ENCODE data around the gene COPS7B.

COPS7B gene

DNA sequence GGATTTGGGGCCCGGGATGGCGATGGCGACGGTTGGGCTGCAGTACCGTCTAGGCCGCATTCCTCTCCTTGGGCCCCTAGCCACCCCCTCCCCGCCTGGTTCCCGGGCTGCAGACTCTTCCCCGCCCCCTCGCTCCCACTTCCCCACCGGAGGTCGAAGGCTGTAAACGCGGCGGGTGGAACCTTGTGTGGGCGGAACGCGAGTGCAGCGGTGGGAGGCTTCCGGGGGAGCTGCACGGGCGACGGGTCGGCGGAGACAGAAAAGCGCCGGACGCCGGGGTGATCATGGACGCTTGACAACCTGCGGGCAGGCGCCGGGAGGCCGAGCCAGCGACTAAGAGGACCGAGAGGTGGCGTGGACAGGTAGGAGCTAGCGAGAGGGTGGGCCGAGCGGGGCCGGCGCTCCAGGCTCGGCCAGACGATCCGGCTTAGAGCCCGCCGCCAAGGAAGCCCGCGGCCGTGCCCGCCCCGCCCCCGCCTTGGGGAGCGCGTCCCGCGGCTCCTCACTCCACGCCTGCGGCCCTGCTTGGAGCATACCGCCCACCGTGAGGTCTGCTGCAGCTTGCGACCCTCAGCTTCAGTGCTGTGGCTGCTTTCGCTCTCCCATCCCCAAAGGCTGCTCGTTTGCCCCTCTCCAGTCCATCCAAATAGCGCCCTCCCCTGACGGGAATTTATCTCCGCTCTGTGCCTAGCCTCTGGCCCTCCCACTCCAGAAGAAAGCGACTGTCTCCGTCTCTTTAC lies at the start of gene COPS7B (continued):
- TF ChIP-seq ZNF677 (tag by site-specific recombination; IDR thresholded peaks at IDR 0.05) (0 out of 2 replicates have a peak, but pooled peaks have one; percentile 44), ZNF214 (tag by site-specific recombination; IDR thresholded peaks at IDR 0.05; ENCODE audit: borderline replicate concordance) (no peak), KLF10 (tag by site-specific recombination; IDR thresholded peaks at IDR 0.05) (peak; percentile 42; the same call in 1 of the 2 replicates), ZNF510 (tag by site-specific recombination; IDR thresholded peaks at IDR 0.05; ENCODE audit: insufficient replicate concordance) (no peak), ZSCAN30 (tag by site-specific recombination; IDR thresholded peaks at IDR 0.05) (peak; percentile 92), ZXDB (tag by site-specific recombination; IDR thresholded peaks at IDR 0.05) (peak; percentile 98), ZFP41 (tag by site-specific recombination; IDR thresholded peaks at IDR 0.05; ENCODE audit: borderline replicate concordance) (0 out of 2 replicates have a peak, but pooled peaks have one; percentile 71), ZNF529 (tag by site-specific recombination; IDR thresholded peaks at IDR 0.05; ENCODE audit: insufficient replicate concordance) (no peak), ZNF2 (tag by site-specific recombination; IDR thresholded peaks at IDR 0.05) (peak; percentile 83; the same call in 1 of the 2 replicates), SP7 (tag by site-specific recombination; IDR thresholded peaks at IDR 0.05) (peak; percentile 89), ZNF335 (tag by site-specific recombination; conservative IDR thresholded peaks at IDR 0.05) (peak; percentile 84), ZNF184 (tag by site-specific recombination; IDR thresholded peaks at IDR 0.05) (0 out of 2 replicates have a peak, but pooled peaks have one; percentile 10), ZNF274 (IDR thresholded peaks at IDR 0.05; ENCODE audit: low read length) (no peak), ZNF274 (tag by site-specific recombination; IDR thresholded peaks at IDR 0.05; ENCODE audit: borderline replicate concordance) (no peak), ZNF16 (tag by site-specific recombination; IDR thresholded peaks at IDR 0.05; ENCODE audit: low read depth) (no peak), ZNF654 (tag by site-specific recombination; IDR thresholded peaks at IDR 0.05; ENCODE audit: low read depth) (peak; percentile 44)
- TF ChIP-seq, protein P1, sequence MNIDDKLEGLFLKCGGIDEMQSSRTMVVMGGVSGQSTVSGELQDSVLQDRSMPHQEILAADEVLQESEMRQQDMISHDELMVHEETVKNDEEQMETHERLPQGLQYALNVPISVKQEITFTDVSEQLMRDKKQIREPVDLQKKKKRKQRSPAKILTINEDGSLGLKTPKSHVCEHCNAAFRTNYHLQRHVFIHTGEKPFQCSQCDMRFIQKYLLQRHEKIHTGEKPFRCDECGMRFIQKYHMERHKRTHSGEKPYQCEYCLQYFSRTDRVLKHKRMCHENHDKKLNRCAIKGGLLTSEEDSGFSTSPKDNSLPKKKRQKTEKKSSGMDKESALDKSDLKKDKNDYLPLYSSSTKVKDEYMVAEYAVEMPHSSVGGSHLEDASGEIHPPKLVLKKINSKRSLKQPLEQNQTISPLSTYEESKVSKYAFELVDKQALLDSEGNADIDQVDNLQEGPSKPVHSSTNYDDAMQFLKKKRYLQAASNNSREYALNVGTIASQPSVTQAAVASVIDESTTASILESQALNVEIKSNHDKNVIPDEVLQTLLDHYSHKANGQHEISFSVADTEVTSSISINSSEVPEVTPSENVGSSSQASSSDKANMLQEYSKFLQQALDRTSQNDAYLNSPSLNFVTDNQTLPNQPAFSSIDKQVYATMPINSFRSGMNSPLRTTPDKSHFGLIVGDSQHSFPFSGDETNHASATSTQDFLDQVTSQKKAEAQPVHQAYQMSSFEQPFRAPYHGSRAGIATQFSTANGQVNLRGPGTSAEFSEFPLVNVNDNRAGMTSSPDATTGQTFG (tag by site-specific recombination; IDR thresholded peaks at IDR 0.05; ENCODE audit: borderline replicate concordance): peak; percentile 96
- TF ChIP-seq, protein P2, sequence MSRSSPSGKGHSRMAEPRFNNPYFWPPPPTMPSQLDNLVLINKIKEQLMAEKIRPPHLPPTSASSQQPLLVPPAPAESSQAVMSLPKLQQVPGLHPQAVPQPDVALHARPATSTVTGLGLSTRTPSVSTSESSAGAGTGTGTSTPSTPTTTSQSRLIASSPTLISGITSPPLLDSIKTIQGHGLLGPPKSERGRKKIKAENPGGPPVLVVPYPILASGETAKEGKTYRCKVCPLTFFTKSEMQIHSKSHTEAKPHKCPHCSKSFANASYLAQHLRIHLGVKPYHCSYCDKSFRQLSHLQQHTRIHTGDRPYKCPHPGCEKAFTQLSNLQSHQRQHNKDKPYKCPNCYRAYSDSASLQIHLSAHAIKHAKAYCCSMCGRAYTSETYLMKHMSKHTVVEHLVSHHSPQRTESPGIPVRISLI (tag by site-specific recombination; IDR thresholded peaks at IDR 0.05): no peak
- TF ChIP-seq, protein P3, sequence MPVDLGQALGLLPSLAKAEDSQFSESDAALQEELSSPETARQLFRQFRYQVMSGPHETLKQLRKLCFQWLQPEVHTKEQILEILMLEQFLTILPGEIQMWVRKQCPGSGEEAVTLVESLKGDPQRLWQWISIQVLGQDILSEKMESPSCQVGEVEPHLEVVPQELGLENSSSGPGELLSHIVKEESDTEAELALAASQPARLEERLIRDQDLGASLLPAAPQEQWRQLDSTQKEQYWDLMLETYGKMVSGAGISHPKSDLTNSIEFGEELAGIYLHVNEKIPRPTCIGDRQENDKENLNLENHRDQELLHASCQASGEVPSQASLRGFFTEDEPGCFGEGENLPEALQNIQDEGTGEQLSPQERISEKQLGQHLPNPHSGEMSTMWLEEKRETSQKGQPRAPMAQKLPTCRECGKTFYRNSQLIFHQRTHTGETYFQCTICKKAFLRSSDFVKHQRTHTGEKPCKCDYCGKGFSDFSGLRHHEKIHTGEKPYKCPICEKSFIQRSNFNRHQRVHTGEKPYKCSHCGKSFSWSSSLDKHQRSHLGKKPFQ (tag by site-specific recombination; IDR thresholded peaks at IDR 0.05): peak; percentile 62
- TF ChIP-seq, protein P4, sequence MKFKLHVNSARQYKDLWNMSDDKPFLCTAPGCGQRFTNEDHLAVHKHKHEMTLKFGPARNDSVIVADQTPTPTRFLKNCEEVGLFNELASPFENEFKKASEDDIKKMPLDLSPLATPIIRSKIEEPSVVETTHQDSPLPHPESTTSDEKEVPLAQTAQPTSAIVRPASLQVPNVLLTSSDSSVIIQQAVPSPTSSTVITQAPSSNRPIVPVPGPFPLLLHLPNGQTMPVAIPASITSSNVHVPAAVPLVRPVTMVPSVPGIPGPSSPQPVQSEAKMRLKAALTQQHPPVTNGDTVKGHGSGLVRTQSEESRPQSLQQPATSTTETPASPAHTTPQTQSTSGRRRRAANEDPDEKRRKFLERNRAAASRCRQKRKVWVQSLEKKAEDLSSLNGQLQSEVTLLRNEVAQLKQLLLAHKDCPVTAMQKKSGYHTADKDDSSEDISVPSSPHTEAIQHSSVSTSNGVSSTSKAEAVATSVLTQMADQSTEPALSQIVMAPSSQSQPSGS (tag by site-specific recombination; IDR thresholded peaks at IDR 0.05; ENCODE audit: low read depth): no peak
- TF ChIP-seq, protein P5, sequence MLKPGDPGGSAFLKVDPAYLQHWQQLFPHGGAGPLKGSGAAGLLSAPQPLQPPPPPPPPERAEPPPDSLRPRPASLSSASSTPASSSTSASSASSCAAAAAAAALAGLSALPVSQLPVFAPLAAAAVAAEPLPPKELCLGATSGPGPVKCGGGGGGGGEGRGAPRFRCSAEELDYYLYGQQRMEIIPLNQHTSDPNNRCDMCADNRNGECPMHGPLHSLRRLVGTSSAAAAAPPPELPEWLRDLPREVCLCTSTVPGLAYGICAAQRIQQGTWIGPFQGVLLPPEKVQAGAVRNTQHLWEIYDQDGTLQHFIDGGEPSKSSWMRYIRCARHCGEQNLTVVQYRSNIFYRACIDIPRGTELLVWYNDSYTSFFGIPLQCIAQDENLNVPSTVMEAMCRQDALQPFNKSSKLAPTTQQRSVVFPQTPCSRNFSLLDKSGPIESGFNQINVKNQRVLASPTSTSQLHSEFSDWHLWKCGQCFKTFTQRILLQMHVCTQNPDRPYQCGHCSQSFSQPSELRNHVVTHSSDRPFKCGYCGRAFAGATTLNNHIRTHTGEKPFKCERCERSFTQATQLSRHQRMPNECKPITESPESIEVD (tag by site-specific recombination; IDR thresholded peaks at IDR 0.05): no peak
- TF ChIP-seq, protein P6, sequence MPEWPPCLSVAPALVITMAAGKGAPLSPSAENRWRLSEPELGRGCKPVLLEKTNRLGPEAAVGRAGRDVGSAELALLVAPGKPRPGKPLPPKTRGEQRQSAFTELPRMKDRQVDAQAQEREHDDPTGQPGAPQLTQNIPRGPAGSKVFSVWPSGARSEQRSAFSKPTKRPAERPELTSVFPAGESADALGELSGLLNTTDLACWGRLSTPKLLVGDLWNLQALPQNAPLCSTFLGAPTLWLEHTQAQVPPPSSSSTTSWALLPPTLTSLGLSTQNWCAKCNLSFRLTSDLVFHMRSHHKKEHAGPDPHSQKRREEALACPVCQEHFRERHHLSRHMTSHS (tag by site-specific recombination; IDR thresholded peaks at IDR 0.05): peak; percentile 60; the same call in 1 of the 2 replicates
- TF ChIP-seq, protein P7, sequence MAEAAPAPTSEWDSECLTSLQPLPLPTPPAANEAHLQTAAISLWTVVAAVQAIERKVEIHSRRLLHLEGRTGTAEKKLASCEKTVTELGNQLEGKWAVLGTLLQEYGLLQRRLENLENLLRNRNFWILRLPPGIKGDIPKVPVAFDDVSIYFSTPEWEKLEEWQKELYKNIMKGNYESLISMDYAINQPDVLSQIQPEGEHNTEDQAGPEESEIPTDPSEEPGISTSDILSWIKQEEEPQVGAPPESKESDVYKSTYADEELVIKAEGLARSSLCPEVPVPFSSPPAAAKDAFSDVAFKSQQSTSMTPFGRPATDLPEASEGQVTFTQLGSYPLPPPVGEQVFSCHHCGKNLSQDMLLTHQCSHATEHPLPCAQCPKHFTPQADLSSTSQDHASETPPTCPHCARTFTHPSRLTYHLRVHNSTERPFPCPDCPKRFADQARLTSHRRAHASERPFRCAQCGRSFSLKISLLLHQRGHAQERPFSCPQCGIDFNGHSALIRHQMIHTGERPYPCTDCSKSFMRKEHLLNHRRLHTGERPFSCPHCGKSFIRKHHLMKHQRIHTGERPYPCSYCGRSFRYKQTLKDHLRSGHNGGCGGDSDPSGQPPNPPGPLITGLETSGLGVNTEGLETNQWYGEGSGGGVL (tag by site-specific recombination; IDR thresholded peaks at IDR 0.05): peak; percentile 58; the same call in 1 of the 2 replicates
- TF ChIP-seq, protein P8, sequence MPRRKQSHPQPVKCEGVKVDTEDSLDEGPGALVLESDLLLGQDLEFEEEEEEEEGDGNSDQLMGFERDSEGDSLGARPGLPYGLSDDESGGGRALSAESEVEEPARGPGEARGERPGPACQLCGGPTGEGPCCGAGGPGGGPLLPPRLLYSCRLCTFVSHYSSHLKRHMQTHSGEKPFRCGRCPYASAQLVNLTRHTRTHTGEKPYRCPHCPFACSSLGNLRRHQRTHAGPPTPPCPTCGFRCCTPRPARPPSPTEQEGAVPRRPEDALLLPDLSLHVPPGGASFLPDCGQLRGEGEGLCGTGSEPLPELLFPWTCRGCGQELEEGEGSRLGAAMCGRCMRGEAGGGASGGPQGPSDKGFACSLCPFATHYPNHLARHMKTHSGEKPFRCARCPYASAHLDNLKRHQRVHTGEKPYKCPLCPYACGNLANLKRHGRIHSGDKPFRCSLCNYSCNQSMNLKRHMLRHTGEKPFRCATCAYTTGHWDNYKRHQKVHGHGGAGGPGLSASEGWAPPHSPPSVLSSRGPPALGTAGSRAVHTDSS (tag by site-specific recombination; IDR thresholded peaks at IDR 0.05): peak; percentile 55; the same call in 1 of the 2 replicates

Data from HEK293 (cell line).